OCI-LY3 (cell line): ENCODE measurements around the gene IGSF11.

Experiments used
- H2AFZ ChIP-seq: fragments of 200-600, 300-600 bp; shearing (Covaris generic); 2 replicates; pipeline ENCODE4 v1.6.0; 2014; ENCODE audit warnings: antibody characterized with exemption, low read depth, low read length
- H3K27ac ChIP-seq: fragments of 200-600, 300-600 bp; sonication (generic); 2 replicates; pipeline ENCODE4 v1.5.1; 2014; ENCODE audit warnings: mild to moderate bottlenecking, low read length, moderate library complexity, mixed read lengths
- H3K27me3 ChIP-seq: fragments of 200-600, 300-600 bp; sonication (generic); 2 replicates; pipeline ENCODE4 v1.6.1; 2014; ENCODE audit warnings: low read depth, low read length, mixed read lengths
- H3K36me3 ChIP-seq: fragments of 200-600, 300-600 bp; sonication (generic); replicated peaks from 2 replicates; pipeline ENCODE3; 2014; ENCODE audit warnings: low read depth, low read length, mixed read lengths
- H3K4me1 ChIP-seq: fragments of 300-600, 200-600 bp; sonication (generic); 2 replicates; pipeline ENCODE4 v1.6.1; 2014; ENCODE audit warnings: low read length, mixed read lengths
- H3K4me2 ChIP-seq: fragments of 200-600, 300-600 bp; sonication (generic); 2 replicates; pipeline ENCODE4 v1.6.1; 2014; ENCODE audit warnings: low read length, mixed read lengths
- H3K4me3 ChIP-seq: fragments of 300-600, 200-600 bp; sonication (generic); 2 replicates; pipeline ENCODE4 v1.5.1; 2014; ENCODE audit warnings: antibody characterized with exemption, mild to moderate bottlenecking, low read length, moderate library complexity
- H3K79me2 ChIP-seq: fragments of 300-600, 200-600 bp; shearing (Covaris generic); 2 replicates; pipeline ENCODE4 v1.6.1; 2014; ENCODE audit warnings: mild to moderate bottlenecking, low read length, mixed read lengths
- H3K9ac ChIP-seq: fragments of 300-600, 200-600 bp; shearing (Covaris generic); 2 replicates; pipeline ENCODE4 v1.6.0; 2014; ENCODE audit warnings: mild to moderate bottlenecking, low read length, moderate library complexity
- H3K9me3 ChIP-seq: fragments of 200-600, 300-600 bp; shearing (Covaris generic); 2 replicates; pipeline ENCODE4 v1.6.1; 2014; ENCODE audit warnings: low read length, mixed read lengths; ENCODE audit not compliant: insufficient read depth
- H4K20me1 ChIP-seq: fragments of 200-600, 300-600 bp; sonication (generic); 2 replicates; pipeline ENCODE4 v1.6.1; 2016; ENCODE audit warnings: low read length, mixed read lengths; ENCODE audit not compliant: insufficient read depth
- CTCF ChIP-seq: fragments of 200-600, 300-600 bp; sonication (generic); IDR thresholded peaks from 2 replicates; pipeline ENCODE4 v1.5.1; 2014; ENCODE audit warnings: antibody characterized with exemption, low read length, low read depth
- EZH2phosphoT487 ChIP-seq: fragments of 200-600 bp; shearing (Covaris generic); IDR thresholded peaks from 2 replicates; pipeline ENCODE4 v1.6.1; 2018; ENCODE audit warnings: antibody characterized with exemption, mixed run types, low read depth

Gene IGSF11

GRCh38 chr3:119042162-119042561 lies 7.5 kb upstream of the IGSF11 start:
- TF ChIP-seq EZH2phosphoT487, result no peak
- TF ChIP-seq CTCF, result no peak
- no peak overlapping the region for H3K4me3 ChIP-seq
- no peak overlapping the region for H2AFZ ChIP-seq
- H3K9me3 ChIP-seq, result no peaks in the 10 kb centered on the region
- H3K36me3 ChIP-seq, result no peaks in the 10 kb centered on the region
- H3K4me1 ChIP-seq, result no peaks in the 10 kb centered on the region
- no peak overlapping the region for H3K4me2 ChIP-seq
- no peaks in the 10 kb centered on the region for H3K79me2 ChIP-seq
- no peak overlapping the region for H3K9ac ChIP-seq
- peaks cover 4% of the 10 kb centered on the region; the same call in 1 of the 2 replicates for H3K27me3 ChIP-seq
- H4K20me1 ChIP-seq, result no peaks in the 10 kb centered on the region
- H3K27ac ChIP-seq, result no peak overlapping the region

GRCh38 chr3:119035014-119035346 lies 334 bp upstream of the IGSF11 start:
- Histone ChIP-seq H2AFZ (peak overlapping the region; percentile 62), H3K9me3 (no peaks in the 10 kb centered on the region), H3K27ac (no peak overlapping the region), H3K36me3 (no peaks in the 10 kb centered on the region), H3K4me1 (peaks cover 4% of the 10 kb centered on the region), H3K27me3 (peaks cover 46% of the 10 kb centered on the region), H3K4me2 (peak overlapping the region; percentile 84), H3K79me2 (no peaks in the 10 kb centered on the region), H3K9ac (no peak overlapping the region), H3K4me3 (peak overlapping the region; percentile 83), H4K20me1 (no peaks in the 10 kb centered on the region)
- TF ChIP-seq CTCF (no peak), EZH2phosphoT487 (no peak)

- Histone ChIP-seq H3K4me2 (peak overlapping the region; percentile 84), H3K27ac (no peak overlapping the region), H4K20me1 (no peaks in the 10 kb centered on the region), H3K9me3 (no peaks in the 10 kb centered on the region), H3K36me3 (no peaks in the 10 kb centered on the region), H3K27me3 (peaks cover 46% of the 10 kb centered on the region), H3K9ac (no peak overlapping the region), H2AFZ (peak overlapping the region; percentile 15; the same call in 1 of the 2 replicates), H3K4me3 (peak overlapping the region; percentile 83), H3K4me1 (peaks cover 4% of the 10 kb centered on the region), H3K79me2 (no peaks in the 10 kb centered on the region)
- TF ChIP-seq CTCF, result no peak
These were observed 1.0 kb downstream of the IGSF11 start for GRCh38 chr3:119033393-119034255.

GRCh38 chr3:119025171-119025795 lies 9.4 kb downstream of the IGSF11 start:
- Histone ChIP-seq H3K9ac (no peak overlapping the region), H3K9me3 (no peaks in the 10 kb centered on the region), H3K36me3 (no peaks in the 10 kb centered on the region), H3K27ac (no peak overlapping the region), H3K4me3 (no peak overlapping the region), H3K4me2 (no peak overlapping the region), H3K27me3 (no peaks in the 10 kb centered on the region), H3K79me2 (no peaks in the 10 kb centered on the region), H2AFZ (no peak overlapping the region), H3K4me1 (no peaks in the 10 kb centered on the region), H4K20me1 (no peaks in the 10 kb centered on the region)
- TF ChIP-seq CTCF, result no peak
- TF ChIP-seq EZH2phosphoT487, result no peak
